GM12878 (cell line): ENCODE data around the gene IFNA21. TPM values are rescaled to one million over a fixed set of nuclear protein-coding genes. Genes with fewer than 3 reads are reported as not detected.
"Not testable (repeated sequence)": the region's sequence is repeated elsewhere in the genome, so short reads cannot be mapped to it uniquely, and the experiment has no call there.

Experiments used
- ATAC-seq: fragments of 200-7000 bp; cut with Tn5 transposase; 3 replicates; pipeline ENCODE4 v1.9.1; 2020; ENCODE audit warnings: mild to moderate bottlenecking, moderate library complexity
- BruUV-seq: library from RNA; stranded (reverse); fragments of 400-500 nt; replicated peaks from 2 replicates; lab custom pipeline; 2021; lab: Mats Ljungman, UMichigan
- CTCF ChIA-PET: fragments of 300-600 bp; sonication (Branson Sonifier 250); formaldehyde crosslinking; extraction: SDS; loops from one replicate; lab custom pipeline; 2021; ENCODE audit warnings: inconsistent platforms; lab: Yijun Ruan, JAX
- POLR2A ChIA-PET: fragments of 350-600 bp; formaldehyde crosslinking; extraction: SDS; loops from one replicate; lab custom pipeline; 2021; ENCODE audit warnings: inconsistent platforms; lab: Charles Lee
- RAD21 ChIA-PET: fragments of 300-600 bp; sonication (Branson Sonifier 250); formaldehyde crosslinking; loops from one replicate; lab custom pipeline; 2023; ENCODE audit warnings: antibody characterized with exemption; ENCODE audit not compliant: unreplicated experiment; lab: Charles Lee
- SMC1A ChIA-PET: fragments of 300-600 bp; sonication (Branson Sonifier 250); formaldehyde crosslinking; loops from one replicate; lab custom pipeline; 2023; ENCODE audit not compliant: unreplicated experiment, uncharacterized antibody; lab: Charles Lee
- DNase-seq: peaks from one replicate; pipeline ENCODE4 v3.0.0-alpha.2; 2011; ENCODE audit warnings: low read depth, low spot score
- FAIRE-seq: peaks from 3 replicates; lab custom pipeline; 2011; peaks lifted over from hg19 to GRCh38; lab: Jason Lieb, UNC
- H2AFZ ChIP-seq: 2 replicates; pipeline ENCODE4 v1.6.0; 2011; ENCODE audit warnings: low read depth, low read length, control low read depth; ENCODE audit not compliant: control insufficient read depth
- H3K27ac ChIP-seq: 2 replicates; pipeline ENCODE4 v1.5.1; 2011; ENCODE audit warnings: control low read depth; ENCODE audit not compliant: control insufficient read depth, insufficient read depth
- H3K27me3 ChIP-seq, 2 experiments: replicated peaks in 1 of 2; 2 replicates each; pipeline versions ENCODE4 v1.6.0 to v1.6.1; 2011; ENCODE audit warnings: low read length in 1 of 2; ENCODE audit not compliant: control insufficient read depth in 2 of 2, insufficient read depth in 2 of 2
- H3K36me3 ChIP-seq, 2 experiments: 2 replicates each; pipeline ENCODE4 v1.5.1; 2011; ENCODE audit warnings: low read length in 1 of 2; ENCODE audit not compliant: control insufficient read depth in 2 of 2, insufficient read depth in 2 of 2
- H3K4me1 ChIP-seq: 2 replicates; pipeline ENCODE4 v1.6.1; 2011; ENCODE audit warnings: mild to moderate bottlenecking, low read length, moderate library complexity, mixed read lengths; ENCODE audit not compliant: control insufficient read depth, insufficient read depth
- H3K4me2 ChIP-seq: 2 replicates; pipeline ENCODE4 v1.6.0; 2011; ENCODE audit warnings: control low read depth; ENCODE audit not compliant: control insufficient read depth, insufficient read depth
- H3K4me3 ChIP-seq: fragments of 200-600 bp; sonication (generic); 2 replicates; pipeline ENCODE4 v1.5.1; 2016
- H3K79me2 ChIP-seq: 2 replicates; pipeline ENCODE4 v1.6.0; 2011; ENCODE audit warnings: low read length; ENCODE audit not compliant: control insufficient read depth, insufficient read depth
- H3K9ac ChIP-seq: 2 replicates; pipeline ENCODE4 v1.8.0; 2011; ENCODE audit warnings: low read length, control low read depth, mixed read lengths; ENCODE audit not compliant: control insufficient read depth, insufficient read depth
- H3K9me3 ChIP-seq: replicated peaks from 3 replicates; pipeline ENCODE4 v1.5.1; 2011; ENCODE audit warnings: mild to moderate bottlenecking, low read length; ENCODE audit not compliant: control insufficient read depth, insufficient read depth
- H4K20me1 ChIP-seq: 2 replicates; pipeline ENCODE4 v1.6.0; 2011; ENCODE audit not compliant: control insufficient read depth, insufficient read depth
- BCL11A ChIP-seq: IDR thresholded peaks from 2 replicates; pipeline ENCODE4 v1.6.1; 2011; ENCODE audit warnings: low read depth, low read length
- BMI1 ChIP-seq: fragments of 450-650 bp; IDR thresholded peaks from 2 replicates; pipeline ENCODE4 v1.6.1; 2016; ENCODE audit warnings: mild to moderate bottlenecking, moderate library complexity, borderline replicate concordance
- CREB1 ChIP-seq: IDR thresholded peaks from 2 replicates; pipeline ENCODE4 v1.6.1; 2012; ENCODE audit warnings: low read depth, mild to moderate bottlenecking, inconsistent platforms
- HDGF ChIP-seq: fragments of 450-650 bp; IDR thresholded peaks from 2 replicates; pipeline ENCODE4 v1.6.1; 2016; ENCODE audit warnings: antibody characterized with exemption
- JUNB ChIP-seq: IDR thresholded peaks from 2 replicates; pipeline ENCODE4 v1.6.1; 2016; ENCODE audit warnings: antibody characterized with exemption, mild to moderate bottlenecking
- KLF5 ChIP-seq: fragments of 450-650 bp; IDR thresholded peaks from 2 replicates; pipeline ENCODE4 v1.6.1; 2014; ENCODE audit warnings: mild to moderate bottlenecking; ENCODE audit not compliant: partially characterized antibody
- MEF2A ChIP-seq: IDR thresholded peaks from 2 replicates; pipeline ENCODE4 v1.6.1; 2011; ENCODE audit warnings: low read depth, mild to moderate bottlenecking, low read length, moderate library complexity; ENCODE audit not compliant: insufficient read depth
- NR2C2 ChIP-seq: IDR thresholded peaks from 2 replicates; pipeline ENCODE4 v1.6.1; 2011; ENCODE audit warnings: borderline replicate concordance, low read depth; ENCODE audit not compliant: control insufficient read depth, insufficient read length
- PAX5 ChIP-seq: IDR thresholded peaks from 2 replicates; pipeline ENCODE4 v1.6.1; 2011; ENCODE audit warnings: low read depth, low read length, borderline replicate concordance
- POLR2AphosphoS2 ChIP-seq: IDR thresholded peaks from 2 replicates; pipeline ENCODE4 v1.6.1; 2011; ENCODE audit warnings: low read depth, mild to moderate bottlenecking, low read length, improper control_type of control experiment, moderate library complexity
- SMAD5 ChIP-seq: IDR thresholded peaks from 2 replicates; pipeline ENCODE4 v1.6.1; 2016; ENCODE audit warnings: antibody characterized with exemption, low read depth
- SUPT20H ChIP-seq: IDR thresholded peaks from 2 replicates; pipeline ENCODE4 v1.6.1; 2011; ENCODE audit warnings: low read depth, mild to moderate bottlenecking, low read length, moderate library complexity, borderline replicate concordance; ENCODE audit not compliant: control insufficient read depth
- TAF1 ChIP-seq: IDR thresholded peaks from 2 replicates; pipeline ENCODE4 v1.6.1; 2011; ENCODE audit warnings: mild to moderate bottlenecking, low read depth, low read length, borderline replicate concordance
- YY1 ChIP-seq: IDR thresholded peaks from 2 replicates; pipeline ENCODE4 v1.6.1; 2011; ENCODE audit warnings: low read depth, mild to moderate bottlenecking, low read length
- WGBS: methylation state at CpG from one replicate; pipeline ENCODE4 v1.1.6; 2016; ENCODE audit warnings: low lambda C conversion rate; ENCODE audit not compliant: insufficient replicate concordance, insufficient coverage; ENCODE audit errors: missing lambda C conversion rate; 5-methylcytosine and 5-hydroxymethylcytosine counted together
- in situ Hi-C: fragments of 300-500 bp; cut with MboI; formaldehyde crosslinking; loops from 9 replicates; pipeline ENCODE4 v1.14.3; 2018; ENCODE audit warnings: mixed read lengths
- intact Hi-C: fragments of 100-400 bp; cut with micrococcal nuclease; formaldehyde crosslinking; loops from one replicate; pipeline ENCODE4 v1.14.2; 2022; ENCODE audit not compliant: unreplicated experiment
- polyA plus RNA-seq, 11 experiments: library from polyadenylated mRNA; depleted of rRNA in 4 of 11; unstranded in 6 of 11; stranded (reverse) in 5 of 11; fragments of >200 nt; fragmentation: Nextera tagmentation in 4 of 11; fragmentation: Illumina TruSeq in 1 of 11; extraction: Ambion mirVana in 4 of 11; extraction: Trizol in 1 of 11; gene quantifications; 1 replicate in 1 of 11; 2 replicates in 10 of 11; pipeline versions ENCODE4 v1.2.1 to v1.2.3, GENCODE V29; 2011 to 2016; ENCODE audit warnings: inconsistent platforms in 2 of 11, missing spikeins in 2 of 11, low read depth in 1 of 11
- total RNA-seq, 4 experiments: library from RNA; depleted of rRNA in 3 of 4; stranded (reverse); fragments of >200 nt in 3 of 4; fragmentation: Illumina TruSeq in 1 of 4; extraction: Trizol in 1 of 4; gene quantifications; 2 replicates each; pipeline versions ENCODE4 v1.2.1 to v1.2.3, GENCODE V29; 2013 to 2021
- TF ChIP-seq, protein P1 (sequence below): fragments of 450-650 bp; IDR thresholded peaks from 2 replicates; pipeline ENCODE4 v1.6.1; 2018; ENCODE audit warnings: mild to moderate bottlenecking, low read depth, moderate library complexity; ENCODE audit not compliant: partially characterized antibody
- TF ChIP-seq, protein P2 (sequence below): fragments of 450-650 bp; IDR thresholded peaks from 2 replicates; pipeline ENCODE4 v1.6.1; 2017; ENCODE audit warnings: mild to moderate bottlenecking

The IFNA21 gene
- total and polyA plus RNA-seq, 10 of the 15 experiments (the other 5 are each of a cell fraction or from before 2014, with no cell fraction given) = not detected

DNA sequence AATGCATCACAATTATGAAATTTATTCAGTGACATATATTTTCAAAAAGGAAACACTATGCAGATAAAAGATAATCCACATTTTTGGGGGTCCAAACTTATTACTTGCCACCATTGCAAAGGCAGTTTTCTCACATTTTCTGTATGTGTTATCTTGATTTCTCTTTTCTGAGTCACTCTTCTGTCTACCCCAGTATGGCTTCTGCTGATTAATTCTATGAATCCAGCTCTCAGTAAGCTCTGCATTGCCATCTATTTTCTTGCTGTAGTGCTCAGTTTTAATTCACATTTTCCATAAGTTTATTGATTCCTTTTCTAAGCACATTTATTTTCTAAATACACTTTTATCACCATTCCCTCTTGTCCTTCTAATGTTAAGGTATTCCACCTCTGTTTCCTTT lies 38.7 kb upstream of the IFNA21 start:
- TF ChIP-seq BCL11A (no peak), JUNB (no peak), PAX5 (no peak), BMI1 (no peak), CREB1 (no peak), SUPT20H (no peak), KLF5 (no peak), YY1 (no peak), TAF1 (no peak), NR2C2 (no peak), POLR2AphosphoS2 (no peak), SMAD5 (no peak), HDGF (no peak), MEF2A (no peak)
- TF ChIP-seq, protein P1, sequence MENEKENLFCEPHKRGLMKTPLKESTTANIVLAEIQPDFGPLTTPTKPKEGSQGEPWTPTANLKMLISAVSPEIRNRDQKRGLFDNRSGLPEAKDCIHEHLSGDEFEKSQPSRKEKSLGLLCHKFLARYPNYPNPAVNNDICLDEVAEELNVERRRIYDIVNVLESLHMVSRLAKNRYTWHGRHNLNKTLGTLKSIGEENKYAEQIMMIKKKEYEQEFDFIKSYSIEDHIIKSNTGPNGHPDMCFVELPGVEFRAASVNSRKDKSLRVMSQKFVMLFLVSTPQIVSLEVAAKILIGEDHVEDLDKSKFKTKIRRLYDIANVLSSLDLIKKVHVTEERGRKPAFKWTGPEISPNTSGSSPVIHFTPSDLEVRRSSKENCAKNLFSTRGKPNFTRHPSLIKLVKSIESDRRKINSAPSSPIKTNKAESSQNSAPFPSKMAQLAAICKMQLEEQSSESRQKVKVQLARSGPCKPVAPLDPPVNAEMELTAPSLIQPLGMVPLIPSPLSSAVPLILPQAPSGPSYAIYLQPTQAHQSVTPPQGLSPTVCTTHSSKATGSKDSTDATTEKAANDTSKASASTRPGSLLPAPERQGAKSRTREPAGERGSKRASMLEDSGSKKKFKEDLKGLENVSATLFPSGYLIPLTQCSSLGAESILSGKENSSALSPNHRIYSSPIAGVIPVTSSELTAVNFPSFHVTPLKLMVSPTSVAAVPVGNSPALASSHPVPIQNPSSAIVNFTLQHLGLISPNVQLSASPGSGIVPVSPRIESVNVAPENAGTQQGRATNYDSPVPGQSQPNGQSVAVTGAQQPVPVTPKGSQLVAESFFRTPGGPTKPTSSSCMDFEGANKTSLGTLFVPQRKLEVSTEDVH = no peak
- TF ChIP-seq, protein P2, sequence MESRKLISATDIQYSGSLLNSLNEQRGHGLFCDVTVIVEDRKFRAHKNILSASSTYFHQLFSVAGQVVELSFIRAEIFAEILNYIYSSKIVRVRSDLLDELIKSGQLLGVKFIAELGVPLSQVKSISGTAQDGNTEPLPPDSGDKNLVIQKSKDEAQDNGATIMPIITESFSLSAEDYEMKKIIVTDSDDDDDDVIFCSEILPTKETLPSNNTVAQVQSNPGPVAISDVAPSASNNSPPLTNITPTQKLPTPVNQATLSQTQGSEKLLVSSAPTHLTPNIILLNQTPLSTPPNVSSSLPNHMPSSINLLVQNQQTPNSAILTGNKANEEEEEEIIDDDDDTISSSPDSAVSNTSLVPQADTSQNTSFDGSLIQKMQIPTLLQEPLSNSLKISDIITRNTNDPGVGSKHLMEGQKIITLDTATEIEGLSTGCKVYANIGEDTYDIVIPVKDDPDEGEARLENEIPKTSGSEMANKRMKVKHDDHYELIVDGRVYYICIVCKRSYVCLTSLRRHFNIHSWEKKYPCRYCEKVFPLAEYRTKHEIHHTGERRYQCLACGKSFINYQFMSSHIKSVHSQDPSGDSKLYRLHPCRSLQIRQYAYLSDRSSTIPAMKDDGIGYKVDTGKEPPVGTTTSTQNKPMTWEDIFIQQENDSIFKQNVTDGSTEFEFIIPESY = no peak
- BruUV-seq = no TSS peak
- H3K9me3 ChIP-seq = no peaks in the 10 kb centered on the region
- in situ Hi-C loops (no loop called here), intact Hi-C loops (no loop called here)
- H4K20me1 ChIP-seq = no peaks in the 10 kb centered on the region
- SMC1A ChIA-PET = no interaction called here
- H3K79me2 ChIP-seq = no peaks in the 10 kb centered on the region
- H3K36me3 ChIP-seq = no peaks in the 10 kb centered on the region
- H3K4me2 ChIP-seq = no peak overlapping the region
- H3K4me1 ChIP-seq = no peaks in the 10 kb centered on the region
- DNase-seq (no peak), ATAC-seq (no peak), FAIRE-seq (no peak)
- POLR2A ChIA-PET = interaction anchor here (0.7 kb wide), 1 partner anchor 186 kb away, joined by 3 read pairs; no protein-coding TSS in a partner anchor
- no peak overlapping the region for H3K4me3 ChIP-seq
- RAD21 ChIA-PET = no interaction called here
- no peak overlapping the region for H2AFZ ChIP-seq
- no peaks in the 10 kb centered on the region for H3K27me3 ChIP-seq
- CTCF ChIA-PET = interaction anchor here (2.5 kb wide), 1 partner anchor 22 kb away, joined by 10 read pairs; no protein-coding TSS in a partner anchor
- H3K27ac ChIP-seq = no peak overlapping the region
- no peak overlapping the region for H3K9ac ChIP-seq

DNA sequence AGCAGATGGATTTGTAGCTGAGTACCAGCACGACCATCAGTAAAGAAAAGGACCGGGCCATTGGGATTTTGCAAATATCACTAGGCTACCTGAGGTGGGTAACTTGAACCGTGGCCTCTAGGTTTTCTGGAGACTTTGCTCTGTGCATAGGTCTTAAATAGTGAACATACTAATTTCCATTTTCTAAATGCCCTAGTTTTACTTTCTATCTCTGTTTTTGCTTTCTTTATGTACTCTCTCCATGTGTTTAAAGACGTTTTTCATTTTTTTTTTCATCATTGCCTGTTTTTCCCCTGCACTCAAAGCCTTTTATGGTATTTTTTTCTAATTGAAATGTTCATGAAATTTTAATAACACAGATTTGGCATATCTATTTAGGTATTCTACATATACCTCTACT lies 35.6 kb upstream of the IFNA21 start, which contains the start of gene IFNA7:
Gene IFNA7 (minus strand): TSS at position 101 of the 400 bp plus-strand sequence. CDS start 40 bp downstream, at position 61.
- H3K9ac ChIP-seq, RAD21 ChIA-PET, H3K79me2 ChIP-seq, in situ Hi-C loops, H3K4me3 ChIP-seq, H3K9me3 ChIP-seq, H3K27me3 ChIP-seq, DNase-seq, POLR2A ChIA-PET, intact Hi-C loops, H3K4me2 ChIP-seq, H3K27ac ChIP-seq, H3K36me3 ChIP-seq, SMC1A ChIA-PET, H2AFZ ChIP-seq, FAIRE-seq, H4K20me1 ChIP-seq, BruUV-seq, CTCF ChIA-PET, H3K4me1 ChIP-seq, ATAC-seq: not testable (repeated sequence)
- 18% methylated on average over 4 of the region's 4 CpGs for WGBS
